NCI-H128 (cell line): ENCODE measurements around the gene SENP1.
"Not testable (repeated sequence)": the region's sequence is repeated elsewhere in the genome, so short reads cannot be mapped to it uniquely, and the experiment has no call there.

ENCODE experiments used
- DNase-seq: peaks from one replicate; lab custom pipeline; 2025; ENCODE audit not compliant: unreplicated experiment; lab: John Stamatoyannopoulos, UW

SENP1 gene

GRCh38 chr12:48115957-48116356, 10.1 kb upstream of the SENP1 start:
- DNase-seq, result no peak

- not testable (repeated sequence) for DNase-seq
Observed at GRCh38 chr12:48111312-48111693, 5.4 kb upstream of the SENP1 start.

GRCh38 chr12:48110691-48111311, 4.9 kb upstream of the SENP1 start:
- no peak for DNase-seq

GRCh38 chr12:48109424-48109823, 3.5 kb upstream of the SENP1 start:
- no peak for DNase-seq

GRCh38 chr12:48106681-48107613, 1.1 kb upstream of the SENP1 start:
- no peak for DNase-seq

- no peak for DNase-seq
Observed at GRCh38 chr12:48105321-48105866, 485 bp downstream of the SENP1 start.

GRCh38 chr12:48104531-48104930, 1.3 kb downstream of the SENP1 start:
- DNase-seq, result no peak

GRCh38 chr12:48092611-48093010, 13.3 kb downstream of the SENP1 start:
- DNase-seq, result no peak

- no peak for DNase-seq
Observed at GRCh38 chr12:48086327-48086726, 19.6 kb downstream of the SENP1 start.

GRCh38 chr12:48084841-48085460, 20.9 kb downstream of the SENP1 start:
- DNase-seq, result no peak

GRCh38 chr12:48084066-48084465, 21.8 kb downstream of the SENP1 start:
- no peak for DNase-seq

GRCh38 chr12:48080821-48081220, 25.1 kb downstream of the SENP1 start:
- DNase-seq, result no peak

GRCh38 chr12:48080285-48080684, 25.6 kb downstream of the SENP1 start:
- no peak for DNase-seq

- no peak for DNase-seq
Observed at GRCh38 chr12:48078901-48079300, 27.0 kb downstream of the SENP1 start.

GRCh38 chr12:48077111-48077510, 28.8 kb downstream of the SENP1 start:
- DNase-seq, result no peak

GRCh38 chr12:48075832-48076231, 30.0 kb downstream of the SENP1 start:
- no peak for DNase-seq

GRCh38 chr12:48074266-48074665, 31.6 kb downstream of the SENP1 start:
- no peak for DNase-seq

- DNase-seq, result no peak
Observed at GRCh38 chr12:48072266-48072665, 33.6 kb downstream of the SENP1 start.

- DNase-seq, result no peak
Observed at GRCh38 chr12:48071808-48072207, 34.1 kb downstream of the SENP1 start.

- DNase-seq, result no peak
Observed at GRCh38 chr12:48070731-48071130, 35.1 kb downstream of the SENP1 start.

GRCh38 chr12:48070033-48070432, 35.8 kb downstream of the SENP1 start:
- no peak for DNase-seq

GRCh38 chr12:48069241-48069640, 36.6 kb downstream of the SENP1 start:
- DNase-seq, result no peak
